GM12874 (cell line): ENCODE measurements around the gene DPF1.

Experiments used
- TF ChIP-seq, protein P1 (sequence below): IDR thresholded peaks from 2 replicates; pipeline ENCODE4 v1.5.1; 2011; ENCODE audit warnings: low read depth, mild to moderate bottlenecking, control low read depth, low read length, moderate library complexity; ENCODE audit not compliant: insufficient read depth

The DPF1 gene

DNA sequence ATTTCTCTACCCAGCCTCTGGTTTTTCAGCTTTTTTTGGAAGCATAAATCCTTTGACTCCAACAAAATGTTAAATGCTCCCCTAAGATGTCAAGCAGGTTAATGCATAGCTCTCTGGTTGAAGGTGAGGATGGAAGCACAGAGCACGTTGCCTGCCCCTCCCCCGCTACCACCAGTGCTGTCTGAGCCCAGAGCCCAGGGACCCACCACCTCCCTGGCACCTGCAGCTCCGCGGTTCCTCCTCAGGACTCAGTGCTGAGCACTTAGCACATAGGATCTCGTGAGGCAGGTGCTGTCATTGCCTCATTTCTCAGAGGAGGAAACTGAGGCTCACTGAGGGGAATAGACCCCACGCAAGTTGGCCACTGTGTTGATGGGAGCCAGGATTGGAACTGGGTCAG is 48.6 kb downstream of the DPF1 start:
- TF ChIP-seq, protein P1, sequence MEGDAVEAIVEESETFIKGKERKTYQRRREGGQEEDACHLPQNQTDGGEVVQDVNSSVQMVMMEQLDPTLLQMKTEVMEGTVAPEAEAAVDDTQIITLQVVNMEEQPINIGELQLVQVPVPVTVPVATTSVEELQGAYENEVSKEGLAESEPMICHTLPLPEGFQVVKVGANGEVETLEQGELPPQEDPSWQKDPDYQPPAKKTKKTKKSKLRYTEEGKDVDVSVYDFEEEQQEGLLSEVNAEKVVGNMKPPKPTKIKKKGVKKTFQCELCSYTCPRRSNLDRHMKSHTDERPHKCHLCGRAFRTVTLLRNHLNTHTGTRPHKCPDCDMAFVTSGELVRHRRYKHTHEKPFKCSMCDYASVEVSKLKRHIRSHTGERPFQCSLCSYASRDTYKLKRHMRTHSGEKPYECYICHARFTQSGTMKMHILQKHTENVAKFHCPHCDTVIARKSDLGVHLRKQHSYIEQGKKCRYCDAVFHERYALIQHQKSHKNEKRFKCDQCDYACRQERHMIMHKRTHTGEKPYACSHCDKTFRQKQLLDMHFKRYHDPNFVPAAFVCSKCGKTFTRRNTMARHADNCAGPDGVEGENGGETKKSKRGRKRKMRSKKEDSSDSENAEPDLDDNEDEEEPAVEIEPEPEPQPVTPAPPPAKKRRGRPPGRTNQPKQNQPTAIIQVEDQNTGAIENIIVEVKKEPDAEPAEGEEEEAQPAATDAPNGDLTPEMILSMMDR: no peak

- TF ChIP-seq, protein P1: no peak
Measured at GRCh38 chr19:38173291-38174041, 50.6 kb downstream of the DPF1 start.

GRCh38 chr19:38172001-38172400 is 52.0 kb downstream of the DPF1 start:
- TF ChIP-seq, protein P1: no peak

DNA sequence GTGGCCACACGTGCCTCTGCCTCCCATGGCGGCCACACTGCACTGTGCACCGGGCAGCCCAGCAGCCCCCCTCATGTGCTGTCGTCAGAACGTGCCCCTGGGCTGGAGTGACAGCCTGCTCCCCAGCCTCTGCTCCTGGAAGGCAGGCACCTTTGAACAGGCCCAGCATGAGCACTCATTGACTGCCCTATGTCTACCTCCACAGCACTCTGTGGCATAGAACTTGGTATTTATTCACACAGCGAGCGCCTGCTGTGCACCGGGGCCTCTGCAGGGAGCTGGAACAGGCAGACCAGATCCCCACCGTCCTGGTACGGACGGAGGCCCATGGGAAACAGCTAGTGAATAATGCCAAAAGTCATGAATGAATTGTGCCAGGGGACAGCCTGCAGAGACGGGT is 53.7 kb downstream of the DPF1 start:
- TF ChIP-seq, protein P1: no peak

DNA sequence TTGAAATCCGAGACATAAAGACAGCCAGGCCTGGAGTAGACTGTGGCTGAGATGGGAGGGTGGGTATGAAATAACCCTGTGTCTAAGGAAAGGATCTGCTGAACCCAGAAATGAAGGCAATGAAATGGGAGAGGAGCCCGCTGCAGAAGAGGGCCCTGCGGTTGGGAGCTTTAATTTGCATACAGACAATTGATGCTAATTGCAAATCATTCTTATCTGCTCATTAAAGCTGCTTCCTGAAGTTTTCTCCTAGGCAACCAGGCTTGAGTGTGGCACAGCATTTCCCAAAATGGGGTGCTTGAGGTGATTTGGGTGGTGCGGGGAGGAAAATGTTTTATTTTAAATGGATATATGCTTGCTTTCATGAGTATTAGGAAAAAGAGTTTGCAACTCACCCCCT is 55.4 kb downstream of the DPF1 start:
- TF ChIP-seq, protein P1: no peak

DNA sequence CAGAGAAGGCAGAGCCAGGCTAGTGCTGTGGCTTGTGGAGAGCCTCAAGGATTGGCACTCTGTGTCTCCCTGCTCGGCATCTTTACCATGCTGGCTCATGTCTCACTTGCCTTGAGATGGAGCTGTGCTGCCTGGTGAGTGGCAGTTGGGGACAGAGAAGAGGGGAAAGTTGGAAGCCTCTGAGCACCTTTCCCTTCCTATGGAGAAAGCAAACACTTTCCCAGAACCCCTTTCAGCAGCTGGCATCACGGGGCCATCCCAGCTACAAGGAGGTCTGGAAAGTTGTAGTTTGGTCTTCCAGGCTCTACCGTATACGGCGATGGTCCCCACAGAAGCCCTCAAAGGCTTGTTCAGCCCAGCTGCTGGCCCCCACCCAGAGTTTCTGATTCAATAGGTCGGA is 58.7 kb downstream of the DPF1 start:
- TF ChIP-seq, protein P1: no peak

GRCh38 chr19:38164526-38164925 is 59.5 kb downstream of the DPF1 start:
- TF ChIP-seq, protein P1: no peak
